Measurements from ENCODE around the gene UCN. TPM values are rescaled to one million over a fixed set of nuclear protein-coding genes. Genes with fewer than 3 reads are reported as not detected.
"Not testable (repeated sequence)": the region's sequence is repeated elsewhere in the genome, so short reads cannot be mapped to it uniquely, and the experiment has no call there.

Gene UCN
- total and polyA plus RNA-seq, 2 of the 4 experiments (the other 2 are of a cell fraction): 0.22 TPM; not detected in 1

- 0 out of 2 replicates have a peak overlapping the region, but pooled peaks have one; percentile 45 for H3K23ac ChIP-seq (ENCODE audit: low read depth, low read length)
- intact Hi-C loops (cut with micrococcal nuclease): no loop called here
- H2BK5ac ChIP-seq (ENCODE audit: low read depth, low read length, poor library complexity, severe bottlenecking): peak overlapping the region; percentile 33
- no peak overlapping the region for H3K18ac ChIP-seq (ENCODE audit: low read depth, low read length)
- H4K91ac ChIP-seq (ENCODE audit: insufficient read depth, low read depth, low read length): no peak overlapping the region
- H3K4me3 ChIP-seq (ENCODE audit: insufficient read depth, low read depth, low read length): no peak overlapping the region
- ATAC-seq (ENCODE audit: low read depth): no peak
- H3K56ac ChIP-seq (ENCODE audit: extremely low read depth, insufficient read depth, low read length): no peak overlapping the region
- no peak overlapping the region for H2BK20ac ChIP-seq (ENCODE audit: low read depth, low read length)
- H2AFZ ChIP-seq (replicated peaks; ENCODE audit: low read length, poor library complexity): no peak overlapping the region
- no peak overlapping the region for H4K5ac ChIP-seq (ENCODE audit: low read depth, low read length)
- CTCF ChIA-PET: interaction anchor here (0.6 kb wide), 1 partner anchor 16 kb away, joined by 3 read pairs; no protein-coding TSS in a partner anchor
- POLR2A ChIA-PET (ENCODE audit: unreplicated experiment): no interaction called here
- peak; percentile 58 for DNase-seq
- dilution Hi-C loops (cut with HindIII; ENCODE audit: low sequenced_read_pairs, unreplicated experiment): no loop called here
- BruUV-seq (replicated peaks): no TSS peak
- H2AK5ac ChIP-seq (ENCODE audit: low read depth, low read length): peak overlapping the region; percentile 24; the same call in 1 of the 2 replicates
- in situ Hi-C loops (cut with MboI; ENCODE audit: low sequenced_read_pairs): no loop called here
- H3K4me2 ChIP-seq (ENCODE audit: low read depth, low read length): peak overlapping the region; percentile 35; the same call in 1 of the 2 replicates
- no peaks in the 10 kb centered on the region for H3K27me3 ChIP-seq (ENCODE audit: control insufficient read depth, insufficient read depth, low read length)
- no peaks in the 10 kb centered on the region for H3K9me3 ChIP-seq (ENCODE audit: control insufficient read depth, insufficient read depth, low read length)
- peaks cover 21 to 50% of the 10 kb centered on the region in 2 experiments for H3K79me1 ChIP-seq (ENCODE audit: low read depth in 1 of 2, low read length in 2 of 2)
- no peak overlapping the region for H3K14ac ChIP-seq (replicated peaks; ENCODE audit: low read depth, low read length)
- H3K9ac ChIP-seq (ENCODE audit: low read depth, low read length): no peak overlapping the region
- no peak for TF ChIP-seq CEBPB (IDR thresholded peaks at IDR 0.05; ENCODE audit: low read depth, low read length)
- TF ChIP-seq RCOR1 (IDR thresholded peaks at IDR 0.05; ENCODE audit: insufficient replicate concordance, low read length): no peak
- no peak for TF ChIP-seq FOS (IDR thresholded peaks at IDR 0.05; ENCODE audit: low read depth, low read length)
- TF ChIP-seq POLR2A (IDR thresholded peaks at IDR 0.05; ENCODE audit: low read depth, low read length): no peak
- no peak for TF ChIP-seq USF2 (IDR thresholded peaks at IDR 0.05; ENCODE audit: low read depth, low read length)
- no peak for TF ChIP-seq CHD1 (IDR thresholded peaks at IDR 0.05; ENCODE audit: low read depth, low read length)
- 80% methylated on average over 1 of the region's 7 CpGs; no CpG with 5 or more reads in 1 of the 2 experiments for WGBS, 2 experiments (ENCODE audit: extremely low coverage in 2 of 2, insufficient read length in 1 of 2)
- H3K4ac ChIP-seq (ENCODE audit: low read depth, low read length): no peak overlapping the region
- H3K4me1 ChIP-seq (ENCODE audit: control insufficient read depth, insufficient read depth, low read length): peaks cover 8% of the 10 kb centered on the region
- H3K27ac ChIP-seq (ENCODE audit: insufficient read depth, low read length): no peak overlapping the region
- no peaks in the 10 kb centered on the region for H3K36me3 ChIP-seq (ENCODE audit: control insufficient read depth, insufficient read depth, low read length)
- H3K9me1 ChIP-seq (ENCODE audit: insufficient read depth, low read length): no peaks in the 10 kb centered on the region; the same call in 1 of the 2 replicates
- H2BK120ac ChIP-seq (ENCODE audit: low read depth, low read length): no peak overlapping the region
- H4K8ac ChIP-seq (ENCODE audit: low read depth in 2 of 2, low read length in 2 of 2): no peak overlapping the region
- H2AK9ac ChIP-seq (replicated peaks; ENCODE audit: low read depth, low read length, poor library complexity): peak overlapping the region; percentile 50
- H2BK15ac ChIP-seq (ENCODE audit: low read depth, low read length): no peak overlapping the region
- no peaks in the 10 kb centered on the region; the same call in 1 of the 2 replicates for H4K20me1 ChIP-seq (ENCODE audit: insufficient read depth, low read length)
Observed at GRCh38 chr2:27353762-27354596, 45.7 kb upstream of the UCN start.

GRCh38 chr2:27353386-27353761, 45.1 kb upstream of the UCN start:
- intact Hi-C loops (cut with micrococcal nuclease); H3K36me3 ChIP-seq (ENCODE audit: control insufficient read depth, insufficient read depth, low read length): not testable (repeated sequence)

More at GRCh38 chr2:27353386-27353761, 45.1 kb upstream of the UCN start:
- H3K27ac ChIP-seq (ENCODE audit: insufficient read depth, low read length); H3K9me3 ChIP-seq (ENCODE audit: control insufficient read depth, insufficient read depth, low read length); H2AK9ac ChIP-seq (replicated peaks; ENCODE audit: low read depth, low read length, poor library complexity); H4K20me1 ChIP-seq (ENCODE audit: insufficient read depth, low read length); POLR2A ChIA-PET (ENCODE audit: unreplicated experiment); H4K8ac ChIP-seq (ENCODE audit: low read depth in 2 of 2, low read length in 2 of 2); H4K5ac ChIP-seq (ENCODE audit: low read depth, low read length); H3K27me3 ChIP-seq (ENCODE audit: control insufficient read depth, insufficient read depth, low read length); H2AK5ac ChIP-seq (ENCODE audit: low read depth, low read length); CTCF ChIA-PET; dilution Hi-C loops (cut with HindIII; ENCODE audit: low sequenced_read_pairs, unreplicated experiment); H3K4ac ChIP-seq (ENCODE audit: low read depth, low read length); H2BK5ac ChIP-seq (ENCODE audit: low read depth, low read length, poor library complexity, severe bottlenecking); H2BK120ac ChIP-seq (ENCODE audit: low read depth, low read length); BruUV-seq (replicated peaks); ATAC-seq (ENCODE audit: low read depth); H2BK15ac ChIP-seq (ENCODE audit: low read depth, low read length); H3K4me2 ChIP-seq (ENCODE audit: low read depth, low read length); H4K91ac ChIP-seq (ENCODE audit: insufficient read depth, low read depth, low read length); H2AFZ ChIP-seq (replicated peaks; ENCODE audit: low read length, poor library complexity); H2BK20ac ChIP-seq (ENCODE audit: low read depth, low read length); H3K4me3 ChIP-seq (ENCODE audit: insufficient read depth, low read depth, low read length); H3K14ac ChIP-seq (replicated peaks; ENCODE audit: low read depth, low read length); H3K23ac ChIP-seq (ENCODE audit: low read depth, low read length); H3K4me1 ChIP-seq (ENCODE audit: control insufficient read depth, insufficient read depth, low read length); H3K9ac ChIP-seq (ENCODE audit: low read depth, low read length); DNase-seq; H3K9me1 ChIP-seq (ENCODE audit: insufficient read depth, low read length); H3K56ac ChIP-seq (ENCODE audit: extremely low read depth, insufficient read depth, low read length); H3K18ac ChIP-seq (ENCODE audit: low read depth, low read length); in situ Hi-C loops (cut with MboI; ENCODE audit: low sequenced_read_pairs): not testable (repeated sequence)
- WGBS, 2 experiments (ENCODE audit: extremely low coverage in 2 of 2, insufficient read length in 1 of 2): no CpG with 5 or more reads among the region's 5 CpGs
- H3K79me1 ChIP-seq (ENCODE audit: low read depth in 1 of 2, low read length in 2 of 2): peaks cover 24 to 51% of the 10 kb centered on the region in 2 experiments

All from IMR-90 (cell line).